ENCODE data around the gene NAV2. TPM values are rescaled to one million over a fixed set of nuclear protein-coding genes. Genes with fewer than 3 reads are reported as not detected.

Gene NAV2
- total RNA-seq, 1 experiment from 2014 or later = 23.3 TPM

GRCh38 chr11:19972651-19973050 is 260.0 kb downstream of the NAV2 start:
- BruUV-seq (replicated peaks) = no TSS peak
- Histone ChIP-seq H3K27me3 (ENCODE audit: insufficient read depth, low read depth) (no peaks in the 10 kb centered on the region), H3K9me2 (ENCODE audit: insufficient read depth) (no peaks in the 10 kb centered on the region), H3K79me2 (ENCODE audit: low read depth) (0 out of 2 replicates have a peak, but pooled peaks cover 5% of the 10 kb centered on the region), H3K27ac (no peak overlapping the region), H3K4me3 (no peak overlapping the region), H3K9me3 (ENCODE audit: insufficient read depth, low read depth) (no peaks in the 10 kb centered on the region), H3K4me2 (no peak overlapping the region), H3K4me1 (replicated peaks; ENCODE audit: insufficient read depth) (peaks cover 10% of the 10 kb centered on the region), H3F3A (ENCODE audit: insufficient read depth, low read depth) (peaks cover 6% of the 10 kb centered on the region; the same call in 1 of the 2 replicates), H4K20me1 (ENCODE audit: insufficient read depth) (no peaks in the 10 kb centered on the region), H3K36me3 (ENCODE audit: low read depth) (no peaks in the 10 kb centered on the region), H2AFZ (no peak overlapping the region)
- intact Hi-C loops (cut with micrococcal nuclease; ENCODE audit: unreplicated experiment) = no loop called here
- ChIA-PET CTCF (no interaction called here), POLR2A (ENCODE audit: unreplicated experiment) (no interaction called here)
- no peak for TF ChIP-seq CTCF (conservative IDR thresholded peaks at IDR 0.05)
- TF ChIP-seq EZH2 (IDR thresholded peaks at IDR 0.05; ENCODE audit: low read depth) = no peak
- DNase-seq = no peak

- no peaks in the 10 kb centered on the region for H3K9me3 ChIP-seq (ENCODE audit: insufficient read depth, low read depth)
- H3K27ac ChIP-seq = no peak overlapping the region
- no peak overlapping the region for H3K4me3 ChIP-seq
- H3K36me3 ChIP-seq (ENCODE audit: low read depth) = no peaks in the 10 kb centered on the region
- no peak for DNase-seq
- POLR2A ChIA-PET (ENCODE audit: unreplicated experiment) = no interaction called here
- no peak for TF ChIP-seq EZH2 (IDR thresholded peaks at IDR 0.05; ENCODE audit: low read depth)
- no peak for TF ChIP-seq CTCF (conservative IDR thresholded peaks at IDR 0.05)
- H3K27me3 ChIP-seq (ENCODE audit: insufficient read depth, low read depth) = no peaks in the 10 kb centered on the region
- peaks cover 10% of the 10 kb centered on the region for H3K4me1 ChIP-seq (replicated peaks; ENCODE audit: insufficient read depth)
- intact Hi-C loops (cut with micrococcal nuclease; ENCODE audit: unreplicated experiment) = no loop called here
- 0 out of 2 replicates have a peak, but pooled peaks cover 5% of the 10 kb centered on the region for H3K79me2 ChIP-seq (ENCODE audit: low read depth)
- no TSS peak for BruUV-seq (replicated peaks)
- H4K20me1 ChIP-seq (ENCODE audit: insufficient read depth) = no peaks in the 10 kb centered on the region
- H3K4me2 ChIP-seq = no peak overlapping the region
- CTCF ChIA-PET = no interaction called here
- no peaks in the 10 kb centered on the region for H3K9me2 ChIP-seq (ENCODE audit: insufficient read depth)
- H2AFZ ChIP-seq = no peak overlapping the region
- peaks cover 12% of the 10 kb centered on the region for H3F3A ChIP-seq (ENCODE audit: insufficient read depth, low read depth)
Observed at GRCh38 chr11:19973136-19973635, 260.5 kb downstream of the NAV2 start.

- H4K20me1 ChIP-seq (ENCODE audit: insufficient read depth) = no peaks in the 10 kb centered on the region
- H3K4me1 ChIP-seq (replicated peaks; ENCODE audit: insufficient read depth) = peaks cover 27% of the 10 kb centered on the region
Observed at GRCh38 chr11:19974886-19975285, 262.2 kb downstream of the NAV2 start.

More at GRCh38 chr11:19974886-19975285, 262.2 kb downstream of the NAV2 start:
- POLR2A ChIA-PET (ENCODE audit: unreplicated experiment) = no interaction called here
- H3K36me3 ChIP-seq (ENCODE audit: low read depth) = no peaks in the 10 kb centered on the region
- intact Hi-C loops (cut with micrococcal nuclease; ENCODE audit: unreplicated experiment) = no loop called here
- H3F3A ChIP-seq (ENCODE audit: insufficient read depth, low read depth) = peaks cover 29% of the 10 kb centered on the region
- no peaks in the 10 kb centered on the region for H3K9me3 ChIP-seq (ENCODE audit: insufficient read depth, low read depth)
- TF ChIP-seq CTCF (conservative IDR thresholded peaks at IDR 0.05) (no peak), EZH2 (IDR thresholded peaks at IDR 0.05; ENCODE audit: low read depth) (no peak)
- CTCF ChIA-PET = no interaction called here
- H3K27ac ChIP-seq = no peak overlapping the region
- H3K79me2 ChIP-seq (ENCODE audit: low read depth) = 0 out of 2 replicates have a peak, but pooled peaks cover 5% of the 10 kb centered on the region
- no peak overlapping the region for H3K4me2 ChIP-seq
- BruUV-seq (replicated peaks) = no TSS peak
- H2AFZ ChIP-seq = no peak overlapping the region
- H3K9me2 ChIP-seq (ENCODE audit: insufficient read depth) = no peaks in the 10 kb centered on the region
- H3K27me3 ChIP-seq (ENCODE audit: insufficient read depth, low read depth) = no peaks in the 10 kb centered on the region
- DNase-seq = no peak
- no peak overlapping the region for H3K4me3 ChIP-seq

All from PC-9 (cell line).